Measurements from ENCODE around the gene TMEM109. TPM values are rescaled to one million over a fixed set of nuclear protein-coding genes. Genes with fewer than 3 reads are reported as not detected.

The TMEM109 gene
- total and polyA plus RNA-seq, 5 donors: 103 to 119 (median 116) TPM

DNA sequence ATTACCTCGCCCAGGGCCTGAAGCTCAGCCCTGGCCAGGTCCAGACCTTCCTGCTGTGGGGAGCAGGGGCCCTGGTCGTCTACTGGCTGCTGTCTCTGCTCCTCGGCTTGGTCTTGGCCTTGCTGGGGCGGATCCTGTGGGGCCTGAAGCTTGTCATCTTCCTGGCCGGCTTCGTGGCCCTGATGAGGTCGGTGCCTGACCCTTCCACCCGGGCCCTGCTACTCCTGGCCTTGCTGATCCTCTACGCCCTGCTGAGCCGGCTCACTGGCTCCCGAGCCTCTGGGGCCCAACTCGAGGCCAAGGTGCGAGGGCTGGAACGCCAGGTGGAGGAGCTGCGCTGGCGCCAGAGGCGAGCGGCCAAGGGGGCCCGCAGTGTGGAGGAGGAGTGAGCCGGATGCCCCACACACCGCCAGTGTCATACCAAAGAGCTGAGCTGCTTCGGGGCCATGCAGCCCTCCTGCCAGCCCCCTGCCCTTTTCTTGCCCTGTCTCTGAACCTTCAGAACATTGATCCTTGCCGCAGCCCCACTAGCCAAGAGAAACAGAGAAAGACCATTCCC lies 7.9 kb downstream of the TMEM109 start:
- no peak for ATAC-seq
- Histone ChIP-seq H3K4me3 (ENCODE audit: low read length) (no peak overlapping the region), H3K9me3 (ENCODE audit: control insufficient read depth, low read length) (no peaks in the 10 kb centered on the region), H3K27ac (ENCODE audit: low read length) (no peak overlapping the region), H3K4me1 (ENCODE audit: control insufficient read depth, insufficient read depth, low read length) (peaks cover 19% of the 10 kb centered on the region), H3K27me3 (ENCODE audit: control insufficient read depth, insufficient read depth) (no peaks in the 10 kb centered on the region)
- peak in 1 of 3 donors; percentile 43 for DNase-seq
- WGBS: 83% methylated on average over 23 of the region's 23 CpGs
- intact Hi-C loops (cut with DNase I): no loop called here

DNA sequence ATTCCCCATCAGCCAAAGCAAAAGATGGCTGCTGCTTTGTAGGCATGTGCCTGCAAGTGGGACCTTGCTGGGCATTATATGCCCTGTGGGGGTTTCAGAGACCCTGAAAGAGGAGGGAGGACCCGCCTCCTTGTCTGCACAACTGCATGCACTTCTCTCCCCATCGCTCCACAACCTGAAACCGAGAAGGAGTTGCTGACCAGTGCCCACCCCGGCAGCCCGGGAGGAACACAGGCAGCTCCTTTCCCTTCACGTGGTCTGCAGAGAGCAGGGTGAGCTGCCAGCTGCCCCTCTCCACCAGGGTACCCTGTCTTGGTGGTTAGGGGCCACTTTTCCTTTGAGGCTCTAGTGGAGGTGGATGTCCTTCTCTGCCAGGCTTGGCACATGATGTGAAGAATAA lies 8.9 kb downstream of the TMEM109 start:
- no peaks in the 10 kb centered on the region for H3K9me3 ChIP-seq (ENCODE audit: control insufficient read depth, low read length)
- no peak overlapping the region for H3K4me3 ChIP-seq (ENCODE audit: low read length)
- no peak overlapping the region for H3K27ac ChIP-seq (ENCODE audit: low read length)
- no peaks in the 10 kb centered on the region for H3K27me3 ChIP-seq (ENCODE audit: control insufficient read depth, insufficient read depth)
- intact Hi-C loops (cut with DNase I): no loop called here
- peaks cover 15% of the 10 kb centered on the region for H3K4me1 ChIP-seq (ENCODE audit: control insufficient read depth, insufficient read depth, low read length)
- DNase-seq: peak in 1 of 3 donors; percentile 32
- ATAC-seq: no peak
- 83% methylated on average over 6 of the region's 6 CpGs for WGBS

DNA sequence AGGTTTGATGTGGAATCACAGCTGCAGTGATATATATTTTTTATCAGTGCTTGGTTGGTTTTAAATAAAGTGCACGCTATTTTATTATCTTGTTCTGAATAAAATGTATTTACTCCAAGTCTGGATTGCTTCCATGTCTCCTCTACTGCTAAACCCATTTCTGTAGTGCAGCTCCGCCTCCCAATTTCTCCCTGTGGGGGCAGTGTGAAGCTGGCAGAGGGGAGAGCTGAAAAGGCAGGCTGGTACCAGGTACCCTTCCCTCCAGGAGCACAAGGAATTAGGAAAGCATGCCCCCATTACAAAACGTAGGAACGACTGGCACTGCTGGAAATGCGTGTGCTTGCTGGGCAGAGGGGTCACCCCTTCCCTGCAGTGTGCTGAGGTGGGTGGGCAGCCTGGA lies 9.4 kb downstream of the TMEM109 start:
- ATAC-seq (no peak), DNase-seq (no peak)
- H3K27ac ChIP-seq (ENCODE audit: low read length): no peak overlapping the region
- WGBS: 72% methylated on average over 5 of the region's 5 CpGs
- H3K9me3 ChIP-seq (ENCODE audit: control insufficient read depth, low read length): no peaks in the 10 kb centered on the region
- intact Hi-C loops (cut with DNase I): no loop called here
- no peaks in the 10 kb centered on the region for H3K27me3 ChIP-seq (ENCODE audit: control insufficient read depth, insufficient read depth)
- no peak overlapping the region for H3K4me3 ChIP-seq (ENCODE audit: low read length)
- peaks cover 13% of the 10 kb centered on the region for H3K4me1 ChIP-seq (ENCODE audit: control insufficient read depth, insufficient read depth, low read length)

DNA sequence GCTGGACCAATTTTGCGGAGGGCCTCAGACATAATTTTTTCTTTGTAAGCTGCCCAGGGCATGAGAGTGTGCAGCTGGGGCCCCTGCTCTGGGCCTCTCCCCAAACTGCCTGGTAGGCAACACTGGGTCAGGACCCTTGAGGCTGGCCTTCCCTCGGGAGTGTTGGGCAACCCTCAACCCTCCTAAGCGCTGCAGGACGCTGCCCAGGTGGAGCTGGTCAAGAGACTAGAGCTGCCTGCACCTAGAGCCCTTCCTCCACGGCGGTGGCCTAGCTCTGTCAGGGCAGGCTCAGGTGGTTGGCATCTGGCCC lies 9.8 kb downstream of the TMEM109 start:
- Histone ChIP-seq H3K4me1 (ENCODE audit: control insufficient read depth, insufficient read depth, low read length) (peaks cover 11% of the 10 kb centered on the region), H3K27ac (ENCODE audit: low read length) (no peak overlapping the region), H3K4me3 (ENCODE audit: low read length) (no peak overlapping the region), H3K9me3 (ENCODE audit: control insufficient read depth, low read length) (no peaks in the 10 kb centered on the region), H3K27me3 (ENCODE audit: control insufficient read depth, insufficient read depth) (no peaks in the 10 kb centered on the region)
- intact Hi-C loops (cut with DNase I): no loop called here
- peak in 1 of 2 donors; percentile 1 for ATAC-seq
- 52% methylated on average over 6 of the region's 6 CpGs for WGBS
- peak in 1 of 3 donors; percentile 34 for DNase-seq

DNA sequence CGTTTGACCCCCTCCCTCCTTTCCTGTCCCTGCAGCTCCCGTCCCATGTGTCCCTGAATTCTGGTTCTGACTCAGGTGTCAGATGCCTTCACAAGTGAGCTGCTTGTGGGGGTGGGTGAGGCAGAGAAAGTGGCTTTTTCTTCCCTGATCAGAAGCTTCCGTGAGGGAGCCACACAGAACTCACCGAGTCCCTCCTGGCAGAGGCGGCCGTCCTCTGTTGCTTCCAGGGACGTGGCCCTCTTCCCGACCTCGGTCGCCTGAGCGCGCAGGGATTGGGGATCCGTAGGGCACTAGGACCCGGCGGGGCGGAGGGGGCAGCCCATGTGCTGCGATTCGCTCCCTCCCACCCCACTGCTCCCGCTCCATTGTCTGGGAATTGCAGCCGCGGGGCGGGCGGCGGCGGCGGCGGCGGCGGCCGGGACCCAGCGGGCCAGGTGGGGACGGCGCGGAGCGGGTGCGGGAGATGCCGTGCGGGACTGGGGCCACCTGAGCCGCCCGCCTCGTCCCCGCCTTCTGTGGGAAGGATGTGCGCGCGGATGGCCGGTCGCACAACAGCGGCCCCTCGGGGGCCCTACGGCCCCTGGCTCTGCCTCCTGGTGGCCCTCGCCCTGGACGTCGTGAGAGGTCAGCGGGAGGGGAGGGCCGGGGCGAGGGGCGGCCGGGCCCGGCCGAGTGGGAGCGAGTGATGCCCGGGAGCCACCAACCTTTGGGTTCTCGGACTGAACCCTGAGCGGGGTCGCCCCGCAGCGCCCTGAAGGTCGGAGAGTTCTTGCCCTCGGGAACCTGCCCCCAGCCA lies 10.3 kb downstream of the TMEM109 start, which contains the start of gene TMEM132A:
Gene TMEM132A (plus strand): TSS at position 351 of the 796 bp plus-strand sequence. CDS start 174 bp downstream, at position 525.
- no peak within 1 kb of the TSS for H3K27ac ChIP-seq (ENCODE audit: low read length)
- under 1% methylated on average over 68 of the region's 69 CpGs for WGBS
- DNase-seq: peak; percentile 82 to 91 (median 87)

DNA sequence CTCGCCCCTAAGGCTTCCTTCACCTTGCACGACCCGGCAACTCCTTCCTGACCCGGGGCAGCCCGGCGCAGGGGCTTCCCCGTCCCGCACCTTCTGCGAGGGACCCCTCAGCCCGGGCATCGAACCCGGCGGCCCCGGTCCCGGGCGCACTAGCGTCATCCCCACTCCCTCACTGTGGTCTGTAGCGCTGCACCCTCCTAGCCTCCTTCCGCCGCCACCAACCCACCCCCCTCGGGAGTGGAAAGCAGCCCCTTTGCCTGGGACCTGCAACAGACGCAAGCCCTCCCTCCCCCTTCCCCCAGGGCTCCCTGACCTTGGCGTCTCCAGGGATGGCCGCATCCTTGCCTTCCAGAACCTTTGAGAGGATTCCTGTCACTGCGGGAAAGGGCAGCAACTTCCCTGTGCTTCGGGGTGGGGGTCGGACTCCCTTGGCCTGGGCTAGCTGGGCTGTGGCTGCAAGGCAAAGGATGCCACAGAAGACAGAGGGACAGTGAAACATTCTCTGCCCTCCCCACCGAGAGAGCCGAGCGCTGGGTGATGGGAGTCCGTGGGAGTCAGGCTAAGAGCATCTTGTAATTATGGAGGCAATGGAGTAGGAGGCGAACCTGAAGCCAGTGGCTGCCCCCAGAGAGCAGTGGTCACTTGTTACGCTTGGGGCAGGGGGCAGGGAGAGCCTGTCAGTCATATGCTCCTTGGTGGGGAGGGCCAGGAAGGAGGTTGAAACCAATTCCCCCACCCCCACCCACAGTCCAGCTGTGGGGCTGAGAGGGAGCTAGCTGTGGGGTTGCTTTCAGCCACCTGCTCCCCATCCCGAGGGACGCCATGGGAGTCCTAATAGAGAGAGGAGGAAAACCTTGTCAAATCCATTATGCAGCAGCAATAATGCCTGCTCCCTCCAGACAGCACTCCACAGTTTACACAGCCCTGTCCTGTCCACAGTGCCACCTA lies 11.2 kb downstream of the TMEM109 start:
- H3K9me3 ChIP-seq (ENCODE audit: control insufficient read depth, low read length): no peaks in the 10 kb centered on the region
- H3K27ac ChIP-seq (ENCODE audit: low read length): no peak overlapping the region
- H3K4me3 ChIP-seq (ENCODE audit: low read length): peak overlapping the region; percentile 68
- DNase-seq: peak in 1 of 3 donors; percentile 41
- intact Hi-C loops (cut with DNase I): no loop called here
- peak in 1 of 2 donors; percentile 6 for ATAC-seq
- H3K4me1 ChIP-seq (ENCODE audit: control insufficient read depth, insufficient read depth, low read length): peaks cover 6% of the 10 kb centered on the region
- 6% methylated on average over 35 of the region's 35 CpGs for WGBS
- no peaks in the 10 kb centered on the region for H3K27me3 ChIP-seq (ENCODE audit: control insufficient read depth, insufficient read depth)

More for the DNA sequence above, 10.3 kb downstream of the TMEM109 start, which contains the start of gene TMEM132A:
- no peaks in the 10 kb centered on the region for H3K27me3 ChIP-seq (ENCODE audit: control insufficient read depth, insufficient read depth)
- ATAC-seq: peak; percentile 84 to 90
- H3K4me3 ChIP-seq (ENCODE audit: low read length): peak within 1 kb of the TSS; percentile 68
- H3K9me3 ChIP-seq (ENCODE audit: control insufficient read depth, low read length): no peaks in the 10 kb centered on the region
- peaks cover 9% of the 10 kb centered on the region for H3K4me1 ChIP-seq (ENCODE audit: control insufficient read depth, insufficient read depth, low read length)
- intact Hi-C loops (cut with DNase I): no loop called here

DNA sequence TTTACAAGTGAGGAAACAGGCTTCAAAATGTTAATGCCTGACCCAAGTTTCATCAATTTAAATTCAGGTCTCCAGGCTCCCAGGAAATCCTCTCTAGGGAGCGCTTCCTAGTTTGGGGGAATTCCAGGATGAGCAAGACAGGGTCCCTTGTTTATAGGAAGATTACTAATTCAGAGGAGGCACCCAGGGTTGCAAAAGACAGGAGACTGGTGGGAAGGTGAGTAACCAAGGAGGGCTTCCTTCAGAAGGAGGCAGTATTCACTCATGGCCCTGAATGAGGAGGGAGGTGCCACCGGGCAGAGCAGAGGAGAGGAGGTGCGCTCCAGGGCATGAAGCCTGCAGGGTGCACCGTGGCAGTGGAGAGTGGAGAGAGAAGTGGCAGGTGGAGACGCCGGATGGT lies 11.9 kb downstream of the TMEM109 start:
- ATAC-seq (no peak), DNase-seq (no peak)
- Histone ChIP-seq H3K4me3 (ENCODE audit: low read length) (no peak overlapping the region), H3K27me3 (ENCODE audit: control insufficient read depth, insufficient read depth) (no peaks in the 10 kb centered on the region), H3K9me3 (ENCODE audit: control insufficient read depth, low read length) (no peaks in the 10 kb centered on the region), H3K4me1 (ENCODE audit: control insufficient read depth, insufficient read depth, low read length) (peaks cover 6% of the 10 kb centered on the region), H3K27ac (ENCODE audit: low read length) (no peak overlapping the region)
- WGBS: 79% methylated on average over 6 of the region's 6 CpGs
- intact Hi-C loops (cut with DNase I): no loop called here

DNA sequence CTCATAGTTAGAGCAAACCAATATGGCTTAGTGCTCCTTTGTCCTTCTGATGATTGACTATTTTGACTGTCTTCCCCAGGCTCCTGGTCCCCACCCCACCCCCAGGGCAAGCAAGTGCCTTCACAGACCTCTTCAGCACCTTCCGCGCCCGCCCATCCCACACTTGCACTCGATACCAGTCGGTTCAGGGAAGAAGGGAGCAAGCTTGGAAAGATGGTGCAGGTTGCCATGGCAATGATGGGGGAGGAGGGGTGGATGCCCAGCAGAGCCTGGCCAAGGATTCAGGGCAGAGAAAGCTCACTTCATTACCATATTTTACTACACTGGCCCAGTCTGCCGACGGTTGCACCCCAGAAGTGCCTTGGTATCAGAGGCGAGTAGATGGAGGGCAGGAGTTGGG lies 12.5 kb downstream of the TMEM109 start:
- H3K27ac ChIP-seq (ENCODE audit: low read length): no peak overlapping the region
- no peaks in the 10 kb centered on the region for H3K27me3 ChIP-seq (ENCODE audit: control insufficient read depth, insufficient read depth)
- no peak overlapping the region for H3K4me3 ChIP-seq (ENCODE audit: low read length)
- H3K4me1 ChIP-seq (ENCODE audit: control insufficient read depth, insufficient read depth, low read length): peaks cover 6% of the 10 kb centered on the region
- DNase-seq (peak in 1 of 3 donors; percentile 32), ATAC-seq (no peak)
- intact Hi-C loops (cut with DNase I): no loop called here
- no peaks in the 10 kb centered on the region for H3K9me3 ChIP-seq (ENCODE audit: control insufficient read depth, low read length)
- 96% methylated on average over 8 of the region's 8 CpGs for WGBS

DNA sequence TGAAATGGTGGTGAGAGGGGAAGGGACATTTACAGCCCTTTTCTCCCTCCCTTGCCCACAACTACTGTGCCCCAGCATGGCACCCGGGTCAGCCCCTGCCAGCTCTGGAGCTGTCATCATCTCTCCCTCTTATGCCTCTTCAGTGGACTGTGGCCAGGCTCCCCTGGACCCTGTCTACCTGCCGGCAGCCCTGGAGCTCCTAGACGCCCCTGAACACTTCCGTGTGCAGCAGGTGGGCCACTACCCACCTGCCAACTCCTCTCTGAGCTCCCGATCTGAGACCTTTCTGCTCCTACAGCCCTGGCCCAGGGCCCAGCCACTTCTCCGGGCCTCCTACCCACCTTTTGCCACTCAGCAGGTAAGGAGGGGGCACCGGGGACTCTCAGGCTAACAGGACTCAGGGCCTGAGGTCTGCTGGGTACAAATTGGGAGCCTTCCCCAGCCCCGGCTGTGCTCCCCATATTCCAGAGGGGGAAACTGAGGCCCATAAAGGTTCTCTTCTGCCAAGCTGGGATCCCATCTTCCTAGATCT lies 13.2 kb downstream of the TMEM109 start:
- intact Hi-C loops (cut with DNase I): no loop called here
- 92% methylated on average over 8 of the region's 8 CpGs for WGBS
- no peak overlapping the region for H3K27ac ChIP-seq (ENCODE audit: low read length)
- H3K4me1 ChIP-seq (ENCODE audit: control insufficient read depth, insufficient read depth, low read length): peaks cover 6% of the 10 kb centered on the region
- DNase-seq (peak in 1 of 3 donors; percentile 46), ATAC-seq (no peak)
- no peaks in the 10 kb centered on the region for H3K9me3 ChIP-seq (ENCODE audit: control insufficient read depth, low read length)
- H3K27me3 ChIP-seq (ENCODE audit: control insufficient read depth, insufficient read depth): no peaks in the 10 kb centered on the region
- H3K4me3 ChIP-seq (ENCODE audit: low read length): no peak overlapping the region

DNA sequence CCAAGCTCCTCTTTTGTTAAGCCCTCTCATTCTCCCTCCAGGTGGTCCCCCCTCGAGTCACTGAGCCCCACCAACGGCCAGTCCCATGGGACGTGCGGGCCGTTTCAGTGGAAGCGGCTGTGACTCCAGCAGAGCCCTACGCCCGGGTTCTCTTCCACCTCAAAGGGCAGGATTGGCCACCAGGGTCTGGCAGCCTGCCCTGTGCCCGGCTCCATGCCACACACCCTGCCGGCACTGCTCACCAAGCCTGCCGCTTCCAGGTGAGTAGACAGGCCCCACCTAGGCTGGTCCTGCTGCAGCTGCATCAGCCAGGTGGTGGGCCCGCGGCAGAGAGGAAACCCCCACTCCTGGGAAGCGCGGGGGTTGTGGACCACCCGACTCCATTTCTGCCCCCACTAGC lies 13.6 kb downstream of the TMEM109 start:
- ATAC-seq (no peak), DNase-seq (peak in 1 of 3 donors; percentile 32)
- no peaks in the 10 kb centered on the region for H3K27me3 ChIP-seq (ENCODE audit: control insufficient read depth, insufficient read depth)
- intact Hi-C loops (cut with DNase I): no loop called here
- no peak overlapping the region for H3K27ac ChIP-seq (ENCODE audit: low read length)
- H3K9me3 ChIP-seq (ENCODE audit: control insufficient read depth, low read length): no peaks in the 10 kb centered on the region
- H3K4me3 ChIP-seq (ENCODE audit: low read length): no peak overlapping the region
- 87% methylated on average over 16 of the region's 16 CpGs for WGBS
- peaks cover 6% of the 10 kb centered on the region for H3K4me1 ChIP-seq (ENCODE audit: control insufficient read depth, insufficient read depth, low read length)

All from right cardiac atrium (tissue), 5 donors.